Fibroblast of skin of abdomen (primary cell): ENCODE data around the gene SPIN1.

Experiments used
- DNase-seq: peaks from one replicate; pipeline ENCODE4 v3.0.0-alpha.2; 2013

Gene SPIN1

DNA sequence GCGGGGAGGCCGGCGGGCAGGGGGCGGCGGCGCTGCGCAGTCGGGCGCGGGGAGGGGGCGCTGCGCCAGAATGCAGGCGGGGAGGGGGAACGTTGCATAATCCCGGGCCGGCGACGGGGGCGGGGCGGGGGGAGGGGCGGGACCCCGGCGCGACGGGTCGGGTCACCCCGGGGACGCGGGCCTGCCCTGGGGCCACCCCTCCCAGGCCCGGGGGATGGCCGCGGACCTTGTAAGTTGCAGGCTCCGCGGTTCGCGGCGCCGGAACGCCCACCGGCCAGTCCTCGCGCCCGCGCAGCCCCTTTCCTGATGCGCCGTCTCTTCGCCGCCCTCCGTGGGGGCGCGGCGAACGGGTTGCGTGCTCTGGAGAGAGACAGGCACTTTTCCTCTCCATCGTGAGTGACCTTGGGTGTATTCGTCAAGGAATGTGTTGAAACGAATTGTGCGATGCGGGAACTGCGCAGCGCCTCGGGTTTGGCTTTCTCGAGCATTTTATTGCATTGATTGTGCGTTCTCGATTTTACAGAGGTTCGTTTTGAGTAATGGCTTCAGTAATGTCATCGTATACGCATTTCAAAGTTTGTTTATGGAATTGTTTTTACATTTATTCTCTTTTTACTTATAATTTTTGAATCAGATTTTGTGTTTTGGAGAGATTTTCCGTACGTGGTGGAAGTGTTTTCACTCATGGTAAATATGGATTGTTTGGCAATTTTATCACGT is 802 bp downstream of the SPIN1 start:
- peak; percentile 79 for DNase-seq

DNA sequence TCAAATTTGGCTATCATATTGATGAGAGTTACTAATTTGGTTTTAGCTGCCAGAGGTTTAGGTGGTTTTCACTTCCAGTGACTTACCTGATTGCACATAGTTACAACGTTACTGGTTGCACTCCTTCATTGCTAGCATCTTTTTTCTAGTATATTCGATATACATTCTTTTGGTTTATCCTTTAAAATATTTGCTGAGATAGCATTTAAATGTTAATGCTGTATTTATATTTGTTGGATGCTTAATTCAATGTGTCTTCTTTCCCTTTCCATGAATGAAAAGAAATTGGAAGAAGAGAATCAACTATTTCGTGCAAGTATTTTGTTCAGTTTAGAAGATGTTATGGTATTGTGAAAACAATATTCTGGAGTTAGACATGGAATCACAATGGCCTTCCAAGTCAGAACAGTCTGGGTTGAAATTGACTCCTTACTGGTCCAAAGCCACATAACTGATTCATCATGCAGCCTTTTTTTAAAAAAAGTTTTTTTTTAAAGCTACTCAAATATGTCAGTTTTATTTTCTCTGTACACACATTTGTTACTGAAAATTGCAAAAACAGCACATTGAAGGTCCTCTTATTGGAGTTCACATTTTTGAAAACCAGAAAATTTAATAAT is 2.2 kb downstream of the SPIN1 start:
- DNase-seq, result peak; percentile 38

DNA sequence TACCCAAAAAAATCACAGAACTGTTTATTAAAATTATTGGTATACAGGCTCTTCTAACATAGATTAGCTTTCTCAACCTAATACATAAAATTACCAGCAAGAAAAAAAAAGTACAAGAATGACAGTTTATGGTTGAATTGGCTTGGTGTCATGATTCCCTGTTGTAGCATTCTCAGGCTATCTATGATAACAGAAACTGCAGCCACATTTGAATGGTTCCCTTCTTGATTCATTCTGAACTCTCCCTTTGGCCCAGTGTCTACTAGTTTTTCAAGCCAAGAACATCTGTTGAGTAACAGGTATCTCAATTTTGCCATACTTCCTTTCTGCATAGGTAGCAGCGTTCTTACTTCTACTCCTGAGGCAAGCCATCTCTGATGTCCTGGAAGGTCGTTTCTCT is 3.0 kb downstream of the SPIN1 start:
- no peak for DNase-seq

DNA sequence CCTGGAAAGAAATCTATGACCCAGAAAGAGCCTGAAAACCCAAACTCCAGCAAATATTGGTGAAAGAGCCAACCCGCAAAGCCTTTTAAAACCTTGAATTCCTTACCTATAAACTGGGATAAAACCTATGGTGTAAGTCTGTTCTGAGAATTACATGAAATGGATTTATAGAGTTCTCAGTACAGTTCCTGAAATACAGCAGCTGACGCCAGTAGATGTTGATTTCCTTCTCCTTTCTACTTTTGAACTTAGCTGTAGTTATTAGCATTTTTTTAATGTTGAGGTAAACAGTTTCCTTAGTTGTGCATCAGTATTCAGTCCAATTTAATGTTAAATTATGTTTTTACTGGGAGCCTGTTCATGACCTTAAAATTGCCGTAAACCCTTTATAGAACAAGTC is 3.7 kb downstream of the SPIN1 start:
- no peak for DNase-seq

DNA sequence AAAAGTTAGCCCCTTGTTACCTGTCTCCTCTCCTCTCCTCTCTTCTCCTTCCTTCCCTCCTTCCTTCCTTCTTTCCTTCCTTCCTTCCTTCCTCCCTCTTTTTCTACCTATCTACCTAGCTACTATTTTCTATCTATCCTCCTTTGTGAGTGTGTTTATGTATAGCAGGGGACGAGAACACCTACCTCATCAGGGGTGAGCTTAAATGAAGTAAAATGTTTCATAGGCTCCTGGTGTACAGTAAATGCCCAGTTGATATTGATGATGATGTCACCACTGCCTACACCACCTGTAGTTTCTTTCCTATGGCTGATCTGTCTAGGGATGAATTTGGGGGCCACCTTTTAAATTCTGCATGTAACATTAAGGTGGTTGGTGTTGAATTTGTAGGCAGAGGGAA is 4.3 kb downstream of the SPIN1 start:
- DNase-seq, result no peak

DNA sequence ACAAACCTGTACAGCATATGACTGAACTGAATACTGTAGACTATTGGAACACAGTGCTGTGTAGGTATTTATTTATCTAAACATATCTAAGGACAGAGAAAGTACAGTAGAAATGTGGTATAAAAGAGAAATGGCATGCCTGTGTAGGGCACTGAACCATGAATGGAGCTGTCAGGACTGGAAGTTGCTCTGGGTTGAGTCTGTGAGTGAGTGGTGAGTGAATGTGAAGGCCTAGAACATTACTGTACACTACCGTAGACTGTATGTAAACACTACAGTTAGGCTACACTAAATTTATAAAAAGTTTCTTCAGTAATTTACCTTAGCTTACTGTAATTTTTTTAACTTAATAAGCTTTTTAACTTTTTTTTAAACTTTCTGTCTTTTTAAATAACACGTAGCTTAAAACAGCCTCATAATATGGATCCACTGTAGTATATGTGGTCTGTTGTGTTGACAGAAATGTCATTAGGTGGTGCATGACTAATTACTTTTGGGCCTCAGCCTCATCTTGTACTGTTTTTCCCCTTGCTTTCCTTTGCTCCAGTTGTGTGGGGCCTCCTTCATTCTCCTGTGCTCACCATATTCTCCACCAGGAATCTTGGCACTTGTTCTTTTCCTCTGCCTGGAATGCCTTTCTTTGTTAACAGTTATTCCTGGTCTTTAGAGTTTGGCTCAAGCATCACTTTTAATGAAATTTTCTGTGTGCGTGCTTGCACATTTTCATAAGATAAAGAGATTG is 8.8 kb downstream of the SPIN1 start:
- peak; percentile 87 for DNase-seq

DNA sequence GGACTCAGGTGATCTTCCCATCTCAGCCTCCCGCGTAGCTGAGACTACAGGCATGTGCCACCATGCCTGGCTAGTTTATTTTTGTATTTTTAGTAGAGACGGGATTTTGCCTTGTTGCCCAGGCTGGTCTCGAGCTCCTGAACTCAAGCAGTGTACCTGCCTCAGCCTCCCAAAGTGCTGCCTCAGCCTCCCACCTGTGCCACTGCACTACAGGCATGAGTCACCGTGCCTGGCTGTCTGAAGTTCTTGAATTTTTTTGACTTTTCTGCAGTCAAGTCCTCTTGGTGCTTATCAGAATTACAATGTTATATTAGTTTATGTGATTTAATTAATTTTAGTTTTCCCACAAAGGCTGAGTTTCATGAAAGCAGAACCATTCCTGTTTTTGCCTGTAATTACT is 9.8 kb downstream of the SPIN1 start:
- no peak for DNase-seq

DNA sequence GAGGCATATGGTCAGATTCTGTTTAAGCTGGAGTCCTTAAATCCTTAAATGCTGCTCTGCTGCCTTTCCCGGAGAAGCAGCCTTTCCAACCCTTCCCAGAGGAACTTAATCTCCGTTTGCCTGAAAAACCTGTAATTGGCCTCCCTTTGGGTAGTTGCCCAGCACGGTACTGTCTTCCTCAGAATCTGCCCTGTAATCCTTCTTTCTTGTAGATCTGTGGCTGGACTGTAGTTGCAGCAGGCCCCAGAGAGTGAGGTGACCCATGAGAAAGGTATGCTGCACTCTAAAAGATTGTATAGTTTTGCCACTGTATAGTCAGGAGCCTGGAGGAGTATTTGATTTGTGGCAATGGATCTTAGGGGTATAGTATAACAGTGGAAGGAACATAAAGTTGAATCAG is 11.7 kb downstream of the SPIN1 start:
- DNase-seq, result peak; percentile 94

DNA sequence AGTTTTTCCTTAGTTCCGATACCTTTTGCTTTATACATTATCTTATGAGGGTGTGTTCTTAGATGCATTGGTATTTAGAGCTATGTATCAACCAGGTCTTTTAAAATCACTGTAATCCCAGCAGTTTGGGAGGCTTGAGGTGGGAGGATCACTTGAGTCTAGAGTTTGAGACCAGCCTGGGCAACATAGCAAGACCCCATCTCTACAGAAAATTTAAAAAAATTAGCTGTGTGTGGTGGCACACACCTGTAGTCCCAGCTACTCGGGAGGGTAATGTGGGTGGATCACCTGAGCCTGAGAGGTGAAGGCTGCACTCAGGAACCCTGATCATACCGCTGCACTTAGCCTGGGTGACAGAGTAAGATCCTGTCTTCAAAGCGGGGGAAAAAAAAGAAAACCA is 15.1 kb downstream of the SPIN1 start:
- DNase-seq, result no peak

DNA sequence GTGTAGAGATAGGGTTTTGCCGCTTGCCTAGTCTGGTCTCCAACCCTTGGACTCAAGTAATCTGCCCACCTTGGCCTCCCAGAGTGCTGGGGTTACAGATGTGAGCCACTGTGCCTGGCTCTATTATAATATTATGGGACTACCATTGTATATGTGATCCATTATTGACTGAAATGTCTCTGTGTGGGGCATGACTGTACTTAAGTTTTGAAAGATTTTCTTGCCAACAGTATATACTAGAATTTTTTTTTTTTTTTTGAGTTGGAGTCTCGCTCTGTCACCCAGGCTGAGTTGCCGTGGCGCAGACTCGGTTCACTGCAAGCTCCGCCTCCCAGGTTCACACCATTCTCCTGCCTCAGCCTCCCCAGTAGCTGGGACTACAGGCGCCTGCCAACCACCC is 17.8 kb downstream of the SPIN1 start:
- no peak for DNase-seq

DNA sequence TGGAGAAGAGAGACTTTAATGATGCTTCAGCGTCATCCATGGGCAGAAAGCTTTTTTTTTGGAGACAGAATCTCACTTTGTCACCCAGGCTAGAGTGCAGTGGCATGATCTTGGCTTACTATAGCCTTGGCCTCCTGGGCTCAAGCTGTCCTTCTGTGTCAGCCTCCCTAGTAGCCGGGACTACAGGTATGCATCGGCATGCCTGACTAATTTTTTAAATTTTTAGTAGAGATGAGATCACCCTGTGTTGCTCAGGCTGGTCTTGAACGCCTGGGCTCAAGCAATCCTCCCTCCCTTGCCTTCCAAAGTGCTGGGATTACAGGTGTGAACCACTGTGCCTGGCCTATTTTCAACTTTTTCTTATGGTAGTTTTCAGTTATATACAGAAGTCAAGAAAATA is 23.2 kb downstream of the SPIN1 start:
- no peak for DNase-seq

DNA sequence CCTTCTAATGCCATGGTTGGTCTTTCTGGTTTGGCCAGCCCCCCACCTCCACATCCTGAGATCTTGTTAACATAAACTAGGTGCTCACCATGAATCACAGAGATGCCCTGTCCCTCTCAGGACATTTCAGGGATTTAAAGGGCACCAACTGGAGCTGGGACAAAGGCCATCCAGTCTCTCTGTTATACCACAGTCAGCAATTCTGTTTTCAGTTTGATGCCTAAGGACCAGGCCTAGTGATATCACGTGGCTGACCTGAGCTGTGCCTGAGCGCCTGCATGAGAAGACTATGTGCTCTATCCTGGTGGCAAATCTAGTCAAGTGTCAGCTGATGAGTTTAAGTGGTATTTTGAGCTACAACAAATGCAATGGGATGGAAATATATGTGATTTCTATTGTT is 26.1 kb downstream of the SPIN1 start:
- no peak for DNase-seq

DNA sequence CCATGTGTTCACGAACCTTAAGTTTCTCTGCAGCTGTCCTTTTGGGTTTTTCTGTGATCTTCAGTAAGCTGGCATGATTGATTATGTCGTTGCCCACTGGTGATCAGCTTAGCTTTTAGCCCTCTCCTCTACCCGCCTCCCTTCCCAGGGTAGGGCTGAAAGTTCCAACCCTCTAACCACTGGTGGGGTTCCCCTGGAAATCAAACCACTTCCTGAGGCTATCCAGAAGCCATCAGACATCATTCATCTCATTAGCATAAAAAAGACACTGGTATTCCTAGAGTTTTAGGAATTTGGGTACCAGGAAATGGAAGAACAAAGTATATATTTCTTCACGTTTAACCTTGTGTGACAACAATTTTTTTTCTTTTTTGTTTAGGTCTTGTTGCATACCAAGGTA is 29.8 kb downstream of the SPIN1 start:
- no peak for DNase-seq

DNA sequence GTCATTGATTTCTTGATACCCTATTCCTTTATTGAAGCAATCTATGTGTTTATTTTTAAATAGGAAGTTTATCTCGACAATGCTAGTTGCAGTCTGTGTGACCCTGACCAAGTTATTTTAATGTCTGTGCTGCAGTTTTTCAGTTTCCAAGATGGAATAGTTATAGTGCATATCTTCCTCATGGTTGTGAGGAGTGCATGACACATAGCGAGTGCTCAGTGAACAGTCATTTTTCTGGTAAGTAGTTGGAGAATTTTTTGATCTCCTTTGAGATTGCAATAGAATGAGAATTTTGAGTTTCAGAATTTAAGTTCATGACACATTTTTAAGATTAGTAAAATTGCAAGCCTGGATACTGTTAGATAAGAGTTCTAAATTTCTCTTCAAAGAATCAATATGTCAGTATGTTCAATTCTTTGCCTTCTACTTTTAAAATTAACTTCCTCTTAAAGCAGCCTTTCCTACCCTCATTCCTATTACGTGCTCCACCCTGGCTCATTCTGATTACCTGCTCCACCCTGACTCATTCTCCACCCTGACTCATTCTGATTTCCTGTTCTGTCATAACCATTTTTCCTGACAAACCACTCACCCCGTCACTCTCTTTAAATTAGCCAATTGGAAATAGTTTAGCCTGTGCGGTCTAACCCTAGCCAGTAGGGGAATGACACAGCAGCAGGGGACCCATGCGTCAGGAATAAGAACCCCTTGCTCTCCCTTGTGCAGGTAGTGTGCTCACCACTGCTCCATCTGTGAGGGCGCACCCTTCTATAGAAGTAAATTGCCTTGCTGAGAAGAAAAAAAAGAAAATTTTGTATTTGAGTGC is 30.7 kb downstream of the SPIN1 start:
- no peak for DNase-seq

DNA sequence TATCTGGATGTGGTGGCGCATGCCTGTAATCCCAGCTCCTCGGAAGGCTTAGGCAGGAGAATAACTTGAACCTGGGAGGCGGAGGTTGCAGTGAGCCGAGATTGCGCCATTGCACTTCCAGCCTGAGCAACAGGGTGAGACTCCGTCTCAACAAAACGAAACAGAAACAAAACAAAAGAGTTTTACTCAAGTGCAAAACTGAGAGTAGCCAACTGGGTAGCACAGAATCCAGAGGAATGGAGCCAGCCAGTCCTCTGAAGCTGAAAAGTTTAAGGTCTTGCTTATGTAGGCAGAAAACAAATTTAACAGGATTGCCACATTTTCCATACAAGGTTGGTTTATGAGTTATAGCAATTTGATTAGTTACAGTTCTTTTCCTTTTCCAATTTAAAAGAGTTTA is 32.0 kb downstream of the SPIN1 start:
- DNase-seq, result no peak

DNA sequence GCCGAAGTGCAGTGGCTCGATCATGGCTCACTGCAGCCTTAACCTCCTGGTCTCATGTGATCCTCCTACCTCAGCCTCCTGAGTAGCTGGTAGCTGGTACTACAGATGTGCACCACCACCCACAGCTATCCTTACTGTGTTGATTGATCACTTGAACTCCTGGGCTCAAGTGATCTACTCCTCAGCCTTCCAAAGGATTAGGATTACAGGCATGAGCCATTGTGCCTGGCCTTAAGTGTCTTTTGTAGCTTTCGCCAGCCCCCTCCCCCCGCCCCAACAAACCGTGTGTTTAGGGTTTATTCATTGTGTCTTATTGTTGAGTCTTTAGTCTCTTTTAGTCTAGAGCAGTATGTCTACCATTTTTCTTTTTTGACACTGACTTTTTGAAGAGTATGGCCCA is 33.1 kb downstream of the SPIN1 start:
- DNase-seq, result no peak

DNA sequence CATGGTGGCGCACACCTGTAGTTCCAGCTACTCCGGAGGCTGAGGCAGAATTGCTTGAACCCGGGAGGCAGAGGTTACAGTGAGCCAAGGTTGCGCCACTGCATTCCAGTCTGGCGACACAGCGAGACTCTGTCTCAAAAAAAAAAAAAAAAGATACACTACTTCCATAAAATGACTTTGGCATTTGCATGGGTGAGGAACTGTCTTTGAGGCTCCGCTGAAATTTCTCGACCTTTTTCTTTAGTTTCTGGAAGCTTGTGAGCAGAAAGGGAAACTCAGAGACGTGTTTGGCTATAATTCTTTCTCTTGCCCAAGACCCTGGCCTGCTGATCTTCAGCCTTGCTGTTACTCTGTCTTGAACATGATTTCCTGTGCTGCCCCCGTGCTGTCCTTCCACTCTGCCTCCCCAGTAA is 37.3 kb downstream of the SPIN1 start:
- DNase-seq, result peak; percentile 38

DNA sequence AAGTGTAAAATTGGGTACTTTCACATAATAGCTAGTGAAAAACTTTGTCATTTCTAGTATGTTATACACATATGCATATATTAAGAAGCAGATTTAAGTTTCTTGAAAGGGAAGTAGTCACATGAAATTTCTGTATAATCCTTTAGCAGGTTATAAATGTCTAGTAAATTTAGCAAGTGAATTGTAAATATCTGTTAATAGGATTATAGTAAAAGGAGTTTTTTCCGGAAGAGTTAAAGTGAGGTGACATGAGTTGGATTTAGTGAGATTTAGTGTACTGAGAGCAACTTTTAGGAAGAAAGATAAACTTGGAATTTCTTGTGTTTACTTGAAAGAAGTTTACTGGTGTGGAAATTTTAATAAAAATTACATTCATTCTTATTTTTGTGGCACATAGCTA is 38.4 kb downstream of the SPIN1 start:
- DNase-seq, result no peak

DNA sequence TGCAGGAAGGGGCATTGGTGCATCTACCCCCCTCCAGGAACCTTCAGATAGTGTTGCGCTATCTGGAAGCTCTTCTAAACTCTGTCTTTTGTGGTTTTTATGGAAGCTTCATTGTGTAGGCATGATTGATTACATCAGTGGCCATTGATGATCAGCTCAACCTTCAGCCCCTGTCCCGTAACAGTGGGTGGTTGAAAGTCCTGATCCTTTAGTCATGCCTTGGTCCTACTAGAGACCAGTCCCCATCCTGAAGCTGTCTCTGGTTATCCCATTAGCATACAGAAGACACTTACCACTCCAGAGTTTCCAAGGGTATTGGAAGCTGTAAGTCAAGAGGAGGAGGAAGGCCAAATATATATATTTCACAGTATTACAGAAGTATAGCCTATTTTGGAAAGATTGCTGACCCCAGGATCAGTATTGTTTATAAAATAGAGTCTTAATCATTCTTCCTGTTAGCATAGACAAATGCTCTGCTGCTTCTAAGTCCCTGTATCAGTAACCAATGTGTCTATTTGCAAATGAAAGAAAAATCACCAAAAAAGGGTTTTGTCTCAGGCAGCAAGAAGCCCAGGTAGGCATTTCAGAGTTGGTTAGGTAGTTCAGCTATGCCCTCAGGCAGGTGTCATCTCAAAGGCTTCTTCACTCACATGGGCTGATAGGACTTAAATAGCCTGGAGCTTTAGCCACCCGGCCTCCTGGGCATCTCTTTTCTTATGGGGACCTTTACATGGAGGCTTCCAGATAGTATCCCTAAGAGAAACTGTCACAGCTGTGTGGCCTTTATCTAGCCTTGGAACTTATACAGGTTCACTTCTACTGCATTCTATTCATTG is 41.6 kb downstream of the SPIN1 start:
- peak; percentile 10 for DNase-seq

DNA sequence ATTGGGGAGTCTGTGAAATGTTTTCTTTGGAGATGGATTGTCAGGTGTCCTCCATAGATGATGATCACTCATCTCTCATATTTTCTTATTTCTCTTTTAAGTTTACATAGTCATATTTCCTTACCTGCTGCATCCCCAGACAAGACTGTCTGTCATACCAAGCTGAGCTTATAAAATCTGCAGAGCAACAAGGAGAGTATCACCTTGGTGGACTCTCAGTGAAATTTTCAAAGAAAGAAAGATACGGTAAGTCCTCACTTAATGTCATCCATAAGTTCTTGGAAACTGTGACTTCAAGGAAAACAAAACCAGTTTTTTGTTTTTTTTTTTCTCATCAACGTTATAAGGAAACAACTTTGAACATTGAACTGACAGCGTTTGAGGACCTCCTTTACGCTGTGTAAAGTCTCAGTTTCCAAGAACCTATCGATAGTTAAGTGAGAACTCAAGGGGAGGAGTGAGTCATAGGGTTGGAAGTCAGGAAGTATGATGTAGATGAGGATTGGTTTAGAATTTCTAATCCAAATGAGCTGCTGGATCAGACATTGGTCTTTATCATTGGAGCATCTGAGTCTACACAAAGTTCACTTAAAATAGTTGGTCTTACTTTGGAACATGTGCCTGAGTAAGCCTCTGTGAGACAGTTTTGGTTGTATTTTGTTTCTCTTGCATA is 45.5 kb downstream of the SPIN1 start:
- peak; percentile 26 for DNase-seq

DNA sequence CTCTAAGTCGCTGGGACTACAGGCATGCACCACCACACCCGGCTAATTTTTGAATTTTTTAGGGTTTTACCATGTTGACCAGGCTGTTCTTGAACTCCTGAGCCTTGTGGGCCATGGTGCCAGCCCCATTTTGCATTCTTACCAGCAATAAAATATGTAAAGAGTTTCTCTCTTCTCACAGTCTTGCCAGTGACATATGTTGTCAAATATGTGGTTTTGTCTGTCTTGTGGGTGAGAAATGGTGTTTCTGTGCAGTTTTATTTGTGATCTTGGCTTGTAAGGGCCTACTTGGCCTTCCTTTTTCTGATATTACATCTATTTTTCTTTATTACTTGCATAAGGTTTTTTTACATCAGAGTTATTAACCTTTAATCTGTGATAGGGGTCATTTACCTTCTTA is 47.1 kb downstream of the SPIN1 start:
- DNase-seq, result peak; percentile 25

DNA sequence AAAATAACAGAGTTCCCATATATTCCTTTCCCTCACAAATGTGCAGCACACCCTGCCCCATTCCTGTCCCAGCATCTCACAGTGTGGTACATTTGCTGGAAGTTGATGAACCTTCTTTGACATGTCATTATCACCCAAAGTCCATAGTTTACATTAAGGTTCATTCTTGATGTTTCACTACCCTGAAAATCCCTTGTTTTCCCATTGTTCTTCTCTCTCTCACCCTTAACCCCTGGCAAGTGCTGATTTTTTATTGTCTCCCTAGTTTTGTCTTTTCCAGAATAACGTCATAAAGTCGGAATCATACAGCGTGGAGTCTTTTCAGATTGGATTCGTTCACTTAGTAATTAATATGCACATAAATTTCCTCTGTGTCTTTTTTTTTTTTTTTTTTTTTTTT is 48.1 kb downstream of the SPIN1 start:
- no peak for DNase-seq
